LNCaP clone FGC (cell line): Measurements from ENCODE around the gene ACOT11.

Source experiments
- DNase-seq: peaks from one replicate; pipeline ENCODE4 v3.0.0-alpha.2; 2011; ENCODE audit warnings: low read depth
- H3K4me3 ChIP-seq: 2 replicates; pipeline ENCODE4 v1.5.1; 2011; ENCODE audit warnings: mild to moderate bottlenecking, low read depth, low read length, control low read depth
- TF ChIP-seq, protein P1 (sequence below): IDR thresholded peaks from 2 replicates; pipeline ENCODE4 v1.5.1; 2012; ENCODE audit warnings: mild to moderate bottlenecking; ENCODE audit not compliant: control insufficient read depth, insufficient read depth; ENCODE audit errors: extremely low read depth

Gene ACOT11

DNA sequence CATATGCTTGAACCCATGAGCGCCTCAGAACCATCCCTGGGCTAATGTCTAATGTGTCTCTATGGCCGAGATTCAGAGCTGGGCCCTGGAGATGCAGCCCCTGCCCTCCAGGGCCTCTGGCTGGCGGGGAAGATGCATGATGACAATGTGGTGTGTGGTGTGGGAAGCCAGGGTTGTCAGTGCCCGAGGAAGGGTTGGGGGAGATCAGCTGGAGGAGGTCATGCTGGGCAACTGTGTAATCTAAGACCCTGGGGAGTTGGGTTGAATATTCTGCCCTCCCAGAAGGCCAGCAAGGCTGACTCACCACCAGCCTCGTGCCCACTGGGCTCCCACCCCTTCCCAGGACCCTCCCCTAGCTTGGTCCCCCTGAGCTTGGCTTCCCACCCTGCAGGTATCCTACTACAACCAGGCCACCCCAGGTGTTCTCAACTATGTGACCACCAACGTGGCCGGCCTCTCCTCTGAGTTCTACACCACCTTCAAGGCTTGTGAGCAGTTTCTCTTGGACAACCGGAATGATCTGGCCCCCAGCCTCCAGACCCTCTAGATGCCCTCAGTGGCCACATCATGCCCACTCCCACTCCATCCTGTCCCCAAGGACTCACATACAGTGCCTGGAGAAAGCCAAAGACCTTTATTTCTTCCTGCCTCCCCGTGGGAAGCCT is 60.7 kb downstream of the ACOT11 start:
- TF ChIP-seq, protein P1, sequence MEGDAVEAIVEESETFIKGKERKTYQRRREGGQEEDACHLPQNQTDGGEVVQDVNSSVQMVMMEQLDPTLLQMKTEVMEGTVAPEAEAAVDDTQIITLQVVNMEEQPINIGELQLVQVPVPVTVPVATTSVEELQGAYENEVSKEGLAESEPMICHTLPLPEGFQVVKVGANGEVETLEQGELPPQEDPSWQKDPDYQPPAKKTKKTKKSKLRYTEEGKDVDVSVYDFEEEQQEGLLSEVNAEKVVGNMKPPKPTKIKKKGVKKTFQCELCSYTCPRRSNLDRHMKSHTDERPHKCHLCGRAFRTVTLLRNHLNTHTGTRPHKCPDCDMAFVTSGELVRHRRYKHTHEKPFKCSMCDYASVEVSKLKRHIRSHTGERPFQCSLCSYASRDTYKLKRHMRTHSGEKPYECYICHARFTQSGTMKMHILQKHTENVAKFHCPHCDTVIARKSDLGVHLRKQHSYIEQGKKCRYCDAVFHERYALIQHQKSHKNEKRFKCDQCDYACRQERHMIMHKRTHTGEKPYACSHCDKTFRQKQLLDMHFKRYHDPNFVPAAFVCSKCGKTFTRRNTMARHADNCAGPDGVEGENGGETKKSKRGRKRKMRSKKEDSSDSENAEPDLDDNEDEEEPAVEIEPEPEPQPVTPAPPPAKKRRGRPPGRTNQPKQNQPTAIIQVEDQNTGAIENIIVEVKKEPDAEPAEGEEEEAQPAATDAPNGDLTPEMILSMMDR: no peak
- no peak overlapping the region for H3K4me3 ChIP-seq
- no peak for DNase-seq

DNA sequence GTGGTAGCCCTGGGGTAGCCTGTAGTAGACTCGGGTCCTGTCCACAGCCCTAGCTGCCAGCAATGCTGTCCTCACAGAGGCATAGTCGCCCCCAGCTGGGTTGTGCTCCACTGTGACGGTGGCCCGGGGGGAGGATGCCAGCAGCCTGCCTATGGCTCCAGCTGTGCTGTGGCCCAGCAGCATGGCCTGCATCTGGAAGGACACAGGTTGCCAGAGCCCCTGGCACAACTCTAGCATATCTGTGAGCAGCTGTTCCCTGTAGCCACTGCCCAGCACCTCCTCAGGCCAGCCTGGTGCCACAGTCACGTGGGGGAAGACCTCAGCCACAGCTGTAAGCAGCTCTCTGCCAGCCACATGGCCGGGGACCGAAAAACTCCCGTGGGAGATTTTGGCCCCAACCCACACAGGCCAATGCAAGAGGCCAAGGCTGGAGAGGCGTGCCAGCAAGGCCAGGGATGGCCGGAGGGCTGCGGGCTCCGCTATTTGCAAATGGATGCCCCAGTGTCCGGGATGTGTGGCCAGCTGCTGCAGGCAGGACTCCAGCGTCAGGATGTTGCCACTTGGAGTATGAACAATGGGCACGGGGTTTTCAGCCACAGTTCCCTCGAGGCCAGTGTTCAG is 61.4 kb downstream of the ACOT11 start:
- DNase-seq: no peak
- TF ChIP-seq, protein P1: no peak
- no peak overlapping the region for H3K4me3 ChIP-seq

DNA sequence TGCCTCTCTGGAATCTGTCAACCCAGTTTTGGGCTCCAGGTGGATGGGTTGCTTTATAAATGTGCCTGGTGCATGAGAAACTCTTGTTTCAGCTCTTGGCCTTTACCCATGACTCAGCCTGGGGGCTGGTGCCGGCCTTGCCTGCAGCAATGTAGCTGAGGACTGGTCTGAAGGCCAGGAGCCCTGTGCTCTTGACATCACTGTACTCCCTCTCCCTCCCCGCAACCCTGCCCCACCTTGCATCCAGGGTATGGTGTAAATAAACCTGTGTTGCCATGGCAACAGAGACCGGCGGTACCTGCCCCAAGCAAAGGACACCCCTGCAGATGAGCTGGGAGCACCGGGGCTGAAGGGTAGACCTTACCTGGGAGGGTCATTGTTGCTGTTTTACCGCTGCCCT is 62.0 kb downstream of the ACOT11 start:
- no peak for DNase-seq
- TF ChIP-seq, protein P1: no peak

DNA sequence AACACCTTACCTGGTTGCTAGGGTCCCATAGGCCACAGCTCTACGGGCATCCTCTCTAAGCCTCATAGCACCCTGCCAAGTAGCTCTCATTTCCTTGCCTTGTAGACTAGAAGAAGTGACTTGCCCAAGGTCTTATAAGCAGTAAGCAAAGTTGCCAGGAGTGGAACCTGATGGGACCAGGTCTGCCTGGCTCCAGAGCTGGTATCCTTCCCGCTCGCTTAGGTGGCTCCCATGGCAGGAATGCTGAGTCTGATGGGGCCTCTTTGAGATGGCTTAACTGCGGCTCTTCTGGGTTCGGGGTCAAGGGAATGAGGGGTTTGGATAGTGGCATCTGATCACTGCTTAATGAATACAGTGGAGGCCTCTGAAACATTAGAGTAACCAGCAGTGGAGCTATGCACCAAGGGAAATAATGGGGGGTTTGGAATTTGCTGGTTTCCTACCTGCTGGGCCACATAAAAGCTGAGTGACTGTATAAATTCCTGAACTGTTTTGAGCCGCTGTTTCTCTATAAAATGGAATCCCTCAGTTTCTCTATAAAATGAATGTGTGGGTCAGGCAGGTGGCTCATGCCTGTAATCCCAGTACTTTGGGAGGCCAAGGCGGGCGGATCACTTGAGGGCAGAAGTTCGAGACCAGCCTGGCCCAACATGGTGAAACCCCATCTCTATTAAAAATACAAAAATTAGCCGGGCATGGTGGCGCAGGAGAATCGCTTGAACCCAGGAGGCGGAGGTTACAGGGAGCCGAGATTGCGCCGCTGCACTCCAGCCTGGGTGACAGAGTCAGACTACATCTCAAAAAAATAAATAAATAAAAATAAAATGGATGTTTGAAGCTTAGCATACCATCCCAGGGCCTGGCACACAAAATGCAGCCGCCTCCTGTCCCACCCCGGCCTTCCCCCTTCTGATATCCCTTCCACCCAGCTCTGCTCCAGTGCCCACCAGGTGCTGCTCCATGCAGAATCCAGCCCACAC is 62.9 kb downstream of the ACOT11 start:
- DNase-seq: no peak
- TF ChIP-seq, protein P1: no peak
- H3K4me3 ChIP-seq: no peak overlapping the region

More for the DNA sequence above, 62.0 kb downstream of the ACOT11 start:
- no peak overlapping the region for H3K4me3 ChIP-seq

DNA sequence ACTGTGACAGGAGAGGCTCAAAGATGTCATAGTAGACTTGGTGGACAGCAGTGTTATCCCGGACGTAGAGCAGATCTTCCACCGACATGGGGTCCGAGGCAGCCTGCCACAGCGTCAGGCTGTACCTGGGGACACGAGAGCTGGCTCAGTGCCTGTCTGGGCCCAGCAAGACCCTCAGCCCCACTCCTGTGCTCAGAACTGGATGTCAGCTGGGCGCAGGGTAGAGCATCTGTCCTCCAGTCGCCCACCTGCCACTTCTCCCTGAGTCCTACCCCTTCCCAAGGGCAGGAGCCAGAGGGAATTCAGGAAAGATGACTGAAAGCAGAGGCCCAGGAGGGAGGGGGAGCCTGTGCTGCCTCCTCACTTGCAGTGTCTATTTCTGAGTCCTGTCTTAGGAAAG is 63.6 kb downstream of the ACOT11 start:
- H3K4me3 ChIP-seq: no peak overlapping the region
- TF ChIP-seq, protein P1: no peak
- no peak for DNase-seq

DNA sequence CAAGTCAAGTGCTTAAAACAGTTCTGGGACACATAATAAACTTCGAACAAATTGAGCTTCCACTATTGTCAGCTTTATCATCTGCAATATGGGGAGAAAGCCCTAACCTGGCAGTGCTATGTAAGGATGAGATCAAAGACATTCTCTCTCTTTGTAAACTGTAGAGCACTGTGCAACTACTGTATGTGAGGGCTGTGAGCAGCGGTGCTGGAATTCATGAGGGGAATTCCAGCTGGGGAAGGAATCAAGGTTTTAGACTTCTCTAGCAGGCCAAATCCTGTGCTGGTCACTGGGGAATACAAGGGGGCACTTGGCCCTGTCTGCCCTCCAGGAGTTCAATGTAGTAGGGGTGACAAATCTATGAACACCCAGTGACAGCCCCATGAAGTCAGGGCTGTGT is 66.0 kb downstream of the ACOT11 start:
- H3K4me3 ChIP-seq: no peak overlapping the region
- no peak for DNase-seq
- TF ChIP-seq, protein P1: no peak
